ENCODE measurements around the gene CCN5.
"Not testable (repeated sequence)": the region's sequence is repeated elsewhere in the genome, so short reads cannot be mapped to it uniquely, and the experiment has no call there.

CCN5 gene, protein sequence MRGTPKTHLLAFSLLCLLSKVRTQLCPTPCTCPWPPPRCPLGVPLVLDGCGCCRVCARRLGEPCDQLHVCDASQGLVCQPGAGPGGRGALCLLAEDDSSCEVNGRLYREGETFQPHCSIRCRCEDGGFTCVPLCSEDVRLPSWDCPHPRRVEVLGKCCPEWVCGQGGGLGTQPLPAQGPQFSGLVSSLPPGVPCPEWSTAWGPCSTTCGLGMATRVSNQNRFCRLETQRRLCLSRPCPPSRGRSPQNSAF

DNA sequence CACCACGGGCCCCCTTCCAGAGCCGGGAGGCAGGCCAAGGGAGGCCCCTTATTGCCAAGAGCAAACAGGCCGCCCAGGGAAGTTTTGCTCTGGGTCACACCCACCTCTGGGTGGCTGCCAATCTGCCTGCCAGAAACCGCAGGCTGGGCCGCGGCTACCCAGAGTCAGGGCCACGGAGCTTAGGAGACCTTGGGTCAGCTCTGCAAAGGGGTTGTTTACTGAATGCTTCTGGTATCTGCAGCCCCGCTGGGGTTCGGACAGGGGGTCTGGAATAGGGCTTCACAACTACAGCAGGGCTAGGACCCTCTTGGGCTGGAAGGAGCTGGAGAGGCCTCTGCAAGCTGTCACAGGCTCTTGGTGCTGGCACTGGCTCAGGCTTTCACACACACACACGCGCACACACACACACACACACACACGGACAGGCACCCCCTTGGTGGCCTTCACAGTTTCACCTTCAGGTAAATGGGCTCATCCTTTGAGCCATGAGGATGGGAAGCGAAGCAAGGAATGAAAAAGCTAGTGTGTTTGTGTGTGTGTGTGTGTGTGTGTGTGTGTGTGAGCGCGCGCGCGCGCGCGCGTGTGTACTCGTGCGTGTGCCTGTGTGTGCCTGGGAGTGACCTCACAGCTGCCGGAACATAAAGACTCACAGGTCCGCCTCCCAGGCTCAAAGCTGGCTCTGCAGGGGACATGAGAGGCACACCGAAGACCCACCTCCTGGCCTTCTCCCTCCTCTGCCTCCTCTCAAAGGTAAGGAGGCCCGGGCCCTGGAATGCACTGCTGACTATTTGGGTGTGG lies at the start of gene CCN5:
TSS of gene CCN5 (plus strand) at position 669 of the 798 bp plus-strand sequence. CDS start at position 691, 22 bp downstream.
- Histone ChIP-seq H3K27ac (peak within 1 kb of the TSS; percentile 87 to 96), H3K36me3 (peaks cover 0 to 17% (median 0%) of the 10 kb centered on the region in 3 donors), H3K4me1 (peaks cover 5 to 94% (median 60%) of the 10 kb centered on the region in 4 donors), H3K27me3 (no peaks in the 10 kb centered on the region), H3K4me3 (peak within 1 kb of the TSS; percentile 54), H3K9me3 (no peaks in the 10 kb centered on the region)
- TF ChIP-seq, protein P1, sequence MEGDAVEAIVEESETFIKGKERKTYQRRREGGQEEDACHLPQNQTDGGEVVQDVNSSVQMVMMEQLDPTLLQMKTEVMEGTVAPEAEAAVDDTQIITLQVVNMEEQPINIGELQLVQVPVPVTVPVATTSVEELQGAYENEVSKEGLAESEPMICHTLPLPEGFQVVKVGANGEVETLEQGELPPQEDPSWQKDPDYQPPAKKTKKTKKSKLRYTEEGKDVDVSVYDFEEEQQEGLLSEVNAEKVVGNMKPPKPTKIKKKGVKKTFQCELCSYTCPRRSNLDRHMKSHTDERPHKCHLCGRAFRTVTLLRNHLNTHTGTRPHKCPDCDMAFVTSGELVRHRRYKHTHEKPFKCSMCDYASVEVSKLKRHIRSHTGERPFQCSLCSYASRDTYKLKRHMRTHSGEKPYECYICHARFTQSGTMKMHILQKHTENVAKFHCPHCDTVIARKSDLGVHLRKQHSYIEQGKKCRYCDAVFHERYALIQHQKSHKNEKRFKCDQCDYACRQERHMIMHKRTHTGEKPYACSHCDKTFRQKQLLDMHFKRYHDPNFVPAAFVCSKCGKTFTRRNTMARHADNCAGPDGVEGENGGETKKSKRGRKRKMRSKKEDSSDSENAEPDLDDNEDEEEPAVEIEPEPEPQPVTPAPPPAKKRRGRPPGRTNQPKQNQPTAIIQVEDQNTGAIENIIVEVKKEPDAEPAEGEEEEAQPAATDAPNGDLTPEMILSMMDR (IDR thresholded peaks at IDR 0.05) = no peak
- DNase-seq = peak; percentile 92 to 96
- intact Hi-C loops (cut with DNase I; ENCODE audit: low total_unique reads) = no loop called here

DNA sequence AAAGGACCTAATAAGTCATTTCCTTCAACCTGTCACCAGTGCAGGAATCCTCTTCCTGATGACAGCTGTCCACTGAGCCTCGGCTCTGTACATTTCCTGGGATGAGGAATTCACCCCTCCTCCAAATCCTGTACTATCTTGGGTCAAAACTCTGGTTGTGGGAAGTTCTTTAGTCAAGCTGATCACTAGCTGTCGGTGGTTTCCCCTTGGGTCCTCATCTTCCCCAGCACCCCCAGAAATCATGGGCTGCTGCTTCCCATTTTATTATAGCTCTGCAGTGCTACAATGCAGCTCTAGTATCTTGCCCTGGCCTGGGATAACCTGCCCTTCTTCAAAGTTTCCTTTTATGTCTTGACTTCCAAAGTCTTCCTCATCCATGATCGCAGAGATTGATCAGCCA lies 49.1 kb upstream of the CCN5 start:
- Histone ChIP-seq H3K27me3 (peaks cover 0 to 3% of the 10 kb centered on the region in 2 donors), H3K9me3 (no peaks in the 10 kb centered on the region), H3K4me1 (no peaks in the 10 kb centered on the region), H3K27ac (no peak overlapping the region), H3K36me3 (no peaks in the 10 kb centered on the region), H3K4me3 (no peak overlapping the region)
- intact Hi-C loops (cut with DNase I; ENCODE audit: low total_unique reads) = no loop called here
- TF ChIP-seq, protein P1 (IDR thresholded peaks at IDR 0.05) = no peak
- no peak for DNase-seq

DNA sequence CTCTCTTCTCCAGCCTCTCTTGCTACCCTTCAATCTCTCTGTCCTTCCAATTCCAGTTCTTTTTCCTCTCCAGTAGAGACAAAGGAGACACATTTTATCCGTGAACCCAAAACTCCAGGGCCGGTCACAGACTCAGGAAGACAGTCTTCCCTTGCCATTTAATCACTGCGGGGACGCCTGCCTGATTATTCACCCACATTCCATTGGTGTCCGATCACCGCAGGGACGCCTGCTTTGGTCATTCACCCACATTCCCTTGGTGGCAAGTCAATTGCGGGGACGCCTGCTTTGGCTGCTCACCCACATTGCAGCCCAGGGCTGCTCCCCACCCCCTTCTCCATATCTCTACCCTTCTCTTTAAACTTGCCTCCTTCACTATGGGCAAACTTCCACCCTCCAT lies 44.3 kb upstream of the CCN5 start:
- DNase-seq; H3K27me3 ChIP-seq; H3K4me1 ChIP-seq; H3K9me3 ChIP-seq; H3K27ac ChIP-seq; H3K36me3 ChIP-seq; H3K4me3 ChIP-seq; intact Hi-C loops (cut with DNase I; ENCODE audit: low total_unique reads): not testable (repeated sequence)

DNA sequence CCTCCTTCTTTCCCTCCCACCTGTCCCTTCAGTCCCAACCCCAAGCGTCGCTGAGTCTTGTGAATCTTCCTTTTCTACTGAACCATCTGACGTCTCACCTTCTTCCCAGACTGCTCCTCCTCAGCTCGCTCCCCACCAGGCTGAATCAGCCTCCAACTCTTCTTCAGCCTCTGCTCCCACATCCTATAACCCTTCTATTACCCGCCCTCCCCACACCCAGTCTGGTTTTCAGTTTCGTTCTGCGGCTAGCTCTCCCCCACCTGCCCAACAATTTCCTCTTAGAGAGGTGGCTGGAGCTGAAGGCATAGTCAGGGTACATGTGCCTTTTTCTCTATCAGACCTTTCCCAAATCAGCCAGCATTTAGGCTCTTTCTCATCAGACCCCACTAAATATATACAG lies 43.6 kb upstream of the CCN5 start:
- H3K4me1 ChIP-seq; H3K27me3 ChIP-seq; intact Hi-C loops (cut with DNase I; ENCODE audit: low total_unique reads); H3K27ac ChIP-seq; H3K9me3 ChIP-seq; DNase-seq; H3K36me3 ChIP-seq; H3K4me3 ChIP-seq: not testable (repeated sequence)

DNA sequence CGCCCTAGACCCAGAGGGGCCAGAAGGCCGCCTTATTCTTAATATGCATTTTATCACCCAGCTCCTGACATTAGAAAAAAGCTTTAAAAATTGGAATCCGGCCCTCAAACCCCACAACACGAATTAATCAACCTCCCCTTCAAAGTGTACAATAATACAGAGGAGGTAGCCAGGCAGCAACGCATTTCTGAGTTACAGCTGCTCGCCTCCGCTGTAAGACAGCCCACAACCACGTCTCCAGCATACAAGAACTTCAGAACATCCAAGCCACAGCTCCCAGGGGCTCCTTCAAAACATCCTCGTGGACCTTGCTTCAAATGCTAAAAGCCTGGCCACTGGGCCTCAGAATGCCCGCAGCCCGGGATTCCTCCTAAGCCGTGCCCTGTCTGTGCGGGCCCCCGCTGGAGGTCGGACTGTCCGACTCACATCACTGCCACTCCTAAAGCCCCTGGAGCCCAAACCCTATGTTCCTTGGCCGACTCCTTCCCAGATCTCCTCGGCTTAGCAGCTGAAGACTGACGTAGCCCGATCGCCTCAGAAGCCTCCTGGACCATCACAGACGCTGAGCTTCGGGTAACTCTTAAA lies 42.8 kb upstream of the CCN5 start:
- H3K4me1 ChIP-seq; H3K9me3 ChIP-seq; intact Hi-C loops (cut with DNase I; ENCODE audit: low total_unique reads); DNase-seq; H3K36me3 ChIP-seq; H3K27me3 ChIP-seq; H3K27ac ChIP-seq; H3K4me3 ChIP-seq: not testable (repeated sequence)

DNA sequence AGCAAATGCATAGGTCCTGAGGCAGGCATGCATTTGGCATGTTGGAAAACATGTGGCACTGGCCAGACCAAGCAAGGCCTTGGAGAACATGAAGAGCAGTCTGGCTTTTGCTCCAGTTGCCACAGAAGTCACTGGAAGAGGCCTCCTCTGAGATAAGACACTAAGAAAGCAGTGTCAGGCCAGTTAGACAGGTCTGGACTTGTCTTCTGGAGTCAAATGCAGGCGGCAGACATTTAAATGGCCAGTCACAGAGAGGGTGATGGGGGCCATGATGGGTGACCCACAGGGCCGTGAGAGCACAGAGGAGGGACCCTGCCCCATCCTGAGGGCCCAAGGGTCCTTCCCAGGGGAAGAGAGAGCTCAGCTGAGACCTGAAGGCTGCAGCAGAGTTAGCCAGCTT lies 36.9 kb upstream of the CCN5 start:
- intact Hi-C loops (cut with DNase I; ENCODE audit: low total_unique reads) = no loop called here
- Histone ChIP-seq H3K4me1 (no peaks in the 10 kb centered on the region), H3K27me3 (no peaks in the 10 kb centered on the region), H3K4me3 (no peak overlapping the region), H3K27ac (no peak overlapping the region), H3K9me3 (no peaks in the 10 kb centered on the region), H3K36me3 (no peaks in the 10 kb centered on the region)
- TF ChIP-seq, protein P1 (IDR thresholded peaks at IDR 0.05) = no peak
- DNase-seq = no peak

DNA sequence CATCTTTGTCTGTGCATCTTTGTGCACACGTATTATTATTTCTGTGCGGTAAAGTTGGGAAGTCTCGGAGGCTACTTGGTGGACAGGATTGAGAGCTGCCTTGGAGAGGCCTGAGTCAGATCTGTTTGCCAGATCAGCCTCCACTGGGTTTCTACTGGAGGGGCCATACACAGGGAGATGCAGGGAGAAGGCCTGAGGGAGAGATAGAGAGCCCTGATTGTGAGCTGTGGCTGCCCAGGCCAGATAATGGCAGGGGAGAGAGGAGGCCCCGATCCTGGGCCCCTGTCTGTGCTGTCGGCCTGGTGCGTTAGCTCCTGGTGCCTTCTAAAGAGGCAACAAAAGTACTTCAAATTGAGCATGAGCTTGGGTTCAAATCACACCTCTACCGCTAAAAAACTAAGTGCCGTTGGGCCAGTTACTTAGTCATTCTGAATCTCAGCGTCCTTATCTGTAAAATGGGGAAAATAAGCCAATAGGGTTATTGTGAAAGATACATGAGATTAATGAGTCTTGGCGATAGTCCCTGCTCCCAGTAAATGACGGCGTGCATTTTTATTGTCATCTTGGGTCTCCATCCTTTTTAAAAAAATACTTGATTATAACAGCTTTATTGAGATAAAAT lies 36.1 kb upstream of the CCN5 start:
- Histone ChIP-seq H3K9me3 (no peaks in the 10 kb centered on the region), H3K4me1 (no peaks in the 10 kb centered on the region), H3K4me3 (no peak overlapping the region), H3K36me3 (no peaks in the 10 kb centered on the region), H3K27me3 (no peaks in the 10 kb centered on the region), H3K27ac (no peak overlapping the region)
- intact Hi-C loops (cut with DNase I; ENCODE audit: low total_unique reads) = no loop called here
- TF ChIP-seq, protein P1 (IDR thresholded peaks at IDR 0.05) = no peak
- no peak for DNase-seq

Data from tibial artery (tissue), 4 donors.